Left forelimb (tissue), 1 donor: ENCODE measurements around the gene NRL.
"Not testable (repeated sequence)": the region's sequence is repeated elsewhere in the genome, so short reads cannot be mapped to it uniquely, and the experiment has no call there.

ENCODE experiments used
- DNase-seq: peaks from one replicate; pipeline ENCODE4 v3.0.0-alpha.2; 2018; ENCODE audit warnings: low spot score

The NRL gene

GRCh38 chr14:24123424-24124417 is 9.0 kb upstream of the NRL start:
- no peak for DNase-seq

- DNase-seq: no peak
Measured at GRCh38 chr14:24122898-24123297, 8.1 kb upstream of the NRL start.

- DNase-seq: no peak
Measured at GRCh38 chr14:24122416-24122815, 7.7 kb upstream of the NRL start.

GRCh38 chr14:24121210-24121609 is 6.5 kb upstream of the NRL start:
- DNase-seq: no peak

GRCh38 chr14:24119691-24120090 is 4.9 kb upstream of the NRL start:
- no peak for DNase-seq

- no peak for DNase-seq
Measured at GRCh38 chr14:24117179-24117578, 2.4 kb upstream of the NRL start.

- DNase-seq: no peak
Measured at GRCh38 chr14:24116128-24116814, 1.5 kb upstream of the NRL start.

GRCh38 chr14:24115422-24116127 is 826 bp upstream of the NRL start:
- no peak for DNase-seq

GRCh38 chr14:24113801-24114531 is 783 bp downstream of the NRL start:
- DNase-seq: no peak

GRCh38 chr14:24113379-24113800 is 1.4 kb downstream of the NRL start:
- DNase-seq: no peak

GRCh38 chr14:24110523-24110922 is 4.2 kb downstream of the NRL start:
- no peak for DNase-seq

GRCh38 chr14:24110060-24110459 is 4.7 kb downstream of the NRL start:
- no peak for DNase-seq

GRCh38 chr14:24108336-24108874 is 6.3 kb downstream of the NRL start:
- no peak for DNase-seq

- DNase-seq: no peak
Measured at GRCh38 chr14:24106672-24107271, 8.0 kb downstream of the NRL start.

GRCh38 chr14:24105609-24106239 is 9.0 kb downstream of the NRL start:
- not testable (repeated sequence) for DNase-seq

- DNase-seq: no peak
Measured at GRCh38 chr14:24103451-24103850, 11.3 kb downstream of the NRL start.

GRCh38 chr14:24102357-24103048 is 12.2 kb downstream of the NRL start:
- no peak for DNase-seq

- no peak for DNase-seq
Measured at GRCh38 chr14:24100982-24101494, 13.7 kb downstream of the NRL start.

GRCh38 chr14:24100197-24100981 is 14.4 kb downstream of the NRL start:
- DNase-seq: no peak
